Adrenal gland (tissue), 12 donors: Measurements from ENCODE around the gene ACSM3. TPM values are rescaled to one million over a fixed set of nuclear protein-coding genes. Genes with fewer than 3 reads are reported as not detected.
A peak's percentile ranks its signal among the peaks of the same experiment; 100 is the strongest.

Experiments
- DNase-seq, 7 donors: peaks; one replicate each; pipeline ENCODE4 v3.0.0-alpha.2; 2019 to 2020
- H3K27ac ChIP-seq, 5 donors: fragments of 200-600 bp; sonication (generic) in 4 of 5; 1 replicate in 3 of 5; 2 replicates in 2 of 5; pipeline versions ENCODE4 v1.5.1 to v1.8.0; 2016 to 2020; ENCODE audit warnings: mild to moderate bottlenecking in 1 of 5
- H3K27me3 ChIP-seq: fragments of 200-600 bp; 2 replicates; pipeline ENCODE4 v1.8.0; 2021
- H3K36me3 ChIP-seq, 2 donors: fragments of 200-600 bp; replicated peaks in 1 of 2; 1 replicate in 1 of 2; 2 replicates in 1 of 2; pipeline versions ENCODE4 v1.5.1 to v1.8.0; 2018 to 2022
- H3K4me1 ChIP-seq, 2 donors: fragments of 200-600 bp; replicated peaks in 1 of 2; 1 replicate in 1 of 2; 2 replicates in 1 of 2; pipeline versions ENCODE4 v1.5.1 to v1.8.0; 2018 to 2021
- H3K4me3 ChIP-seq, 4 donors: fragments of 200-600 bp; sonication (generic) in 3 of 4; one replicate each; pipeline ENCODE4 v1.5.1; 2016 to 2018
- H3K9me3 ChIP-seq, 3 donors: fragments of 200-600 bp; sonication (generic) in 1 of 3; replicated peaks in 1 of 3; 1 replicate in 2 of 3; 2 replicates in 1 of 3; pipeline versions ENCODE4 v1.5.1 to v1.8.0; 2016 to 2021
- POLR2A ChIP-seq, 2 donors: fragments of 450-650 bp; IDR thresholded peaks; one replicate each; pipeline ENCODE4 v1.6.1; 2017; ENCODE audit warnings: antibody characterized with exemption in 2 of 2, mild to moderate bottlenecking in 2 of 2, moderate library complexity in 1 of 2
- WGBS, 4 donors: extraction: QIAGEN DNeasy Blood & Tissue Kit in 2 of 4; methylation state at CpG; one replicate each; pipeline versions ENCODE4 v1.1.5 to v1.1.7; 2013 to 2017; 5-methylcytosine and 5-hydroxymethylcytosine counted together
- intact Hi-C, 2 donors: fragments of 100-400 bp; cut with DNase I; formaldehyde crosslinking; loops; one replicate each; pipeline versions ENCODE4 v1.14.1 to v1.15.0; 2022 to 2023
- polyA plus RNA-seq, 3 donors: library from polyadenylated mRNA; stranded (reverse); fragments of 200-250 nt in 2 of 3; fragments of 350-450 nt in 1 of 3; fragmentation: Illumina TruSeq in 1 of 3; extraction: RNeasy Lipid Tissue Mini Kit (QIAGEN cat#74804) in 1 of 3; gene quantifications; one replicate each; pipeline ENCODE4 v1.2.3, GENCODE V29; 2013 to 2014
- total RNA-seq, 9 donors: library from RNA; depleted of rRNA in 4 of 9; stranded (reverse); fragments of >200 nt in 4 of 9; fragments of 120-200 nt in 1 of 9; fragmentation: NEBNext Ultra II Directional in 1 of 9; extraction: Animal tissue kit (Norgen Biotek cat#: 25700) in 1 of 9; gene quantifications; one replicate each; pipeline versions ENCODE4 v1.1.0 to v1.2.4, GENCODE V29; 2013 to 2023
- TF ChIP-seq, protein P1 (sequence below), 6 experiments: fragments of 450-650 bp in 4 of 6; fragments of 200-600 bp in 2 of 6; sonication (generic) in 1 of 6; IDR thresholded peaks; 1 replicate in 5 of 6; 2 replicates in 1 of 6; pipeline versions ENCODE4 v1.5.1 to v1.8.0; 2016 to 2021; ENCODE audit warnings: antibody characterized with exemption in 6 of 6, mild to moderate bottlenecking in 2 of 6, moderate library complexity in 1 of 6
- donor health status: healthy with polysubstance abuse.
- donor health status: Bipolar disorder and iron deficiency.
- donor health status: DM: yes; HTN: yes; CAD: no.
- donor health status: DM: no; HTN: no; CAD: no.
- donor health status: DM: no; HTN: no; CAD: no.
- donor health status: DM: yes; HTN: yes; CAD: no.

The ACSM3 gene
- total and polyA plus RNA-seq, 12 donors, result 4.7 to 99.4 (median 11.6) TPM

DNA sequence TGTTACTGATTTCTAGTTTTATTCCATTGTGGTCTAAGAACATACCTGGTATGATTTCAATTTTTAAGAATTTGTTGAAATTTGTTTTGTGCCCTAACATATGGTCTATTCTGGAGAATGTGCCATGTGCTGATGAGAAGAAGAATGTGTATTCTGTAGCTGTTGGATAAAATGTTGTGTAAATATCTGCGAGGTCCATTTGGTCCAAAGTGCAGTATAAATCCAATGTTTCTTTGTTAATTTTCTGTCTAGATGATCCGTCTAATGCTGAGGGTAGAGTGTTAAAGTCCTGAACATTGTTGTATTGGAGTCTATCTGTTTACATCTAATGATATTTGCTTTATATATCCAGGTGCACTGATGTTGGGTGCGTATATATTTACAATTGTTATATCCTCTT lies 9.9 kb downstream of the ACSM3 start:
- Histone ChIP-seq H3K27me3 (no peaks in the 10 kb centered on the region), H3K36me3 (no peaks in the 10 kb centered on the region), H3K27ac (no peak overlapping the region), H3K4me1 (no peaks in the 10 kb centered on the region), H3K4me3 (no peak overlapping the region), H3K9me3 (no peaks in the 10 kb centered on the region)
- no peak for TF ChIP-seq POLR2A (IDR thresholded peaks at IDR 0.05)
- TF ChIP-seq, protein P1, sequence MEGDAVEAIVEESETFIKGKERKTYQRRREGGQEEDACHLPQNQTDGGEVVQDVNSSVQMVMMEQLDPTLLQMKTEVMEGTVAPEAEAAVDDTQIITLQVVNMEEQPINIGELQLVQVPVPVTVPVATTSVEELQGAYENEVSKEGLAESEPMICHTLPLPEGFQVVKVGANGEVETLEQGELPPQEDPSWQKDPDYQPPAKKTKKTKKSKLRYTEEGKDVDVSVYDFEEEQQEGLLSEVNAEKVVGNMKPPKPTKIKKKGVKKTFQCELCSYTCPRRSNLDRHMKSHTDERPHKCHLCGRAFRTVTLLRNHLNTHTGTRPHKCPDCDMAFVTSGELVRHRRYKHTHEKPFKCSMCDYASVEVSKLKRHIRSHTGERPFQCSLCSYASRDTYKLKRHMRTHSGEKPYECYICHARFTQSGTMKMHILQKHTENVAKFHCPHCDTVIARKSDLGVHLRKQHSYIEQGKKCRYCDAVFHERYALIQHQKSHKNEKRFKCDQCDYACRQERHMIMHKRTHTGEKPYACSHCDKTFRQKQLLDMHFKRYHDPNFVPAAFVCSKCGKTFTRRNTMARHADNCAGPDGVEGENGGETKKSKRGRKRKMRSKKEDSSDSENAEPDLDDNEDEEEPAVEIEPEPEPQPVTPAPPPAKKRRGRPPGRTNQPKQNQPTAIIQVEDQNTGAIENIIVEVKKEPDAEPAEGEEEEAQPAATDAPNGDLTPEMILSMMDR (IDR thresholded peaks at IDR 0.05), result no peak
- no peak for DNase-seq
- 87 to 92% (median 89%) methylated on average over 3 of the region's 3 CpGs for WGBS, 4 donors
- intact Hi-C loops, result no loop called here

DNA sequence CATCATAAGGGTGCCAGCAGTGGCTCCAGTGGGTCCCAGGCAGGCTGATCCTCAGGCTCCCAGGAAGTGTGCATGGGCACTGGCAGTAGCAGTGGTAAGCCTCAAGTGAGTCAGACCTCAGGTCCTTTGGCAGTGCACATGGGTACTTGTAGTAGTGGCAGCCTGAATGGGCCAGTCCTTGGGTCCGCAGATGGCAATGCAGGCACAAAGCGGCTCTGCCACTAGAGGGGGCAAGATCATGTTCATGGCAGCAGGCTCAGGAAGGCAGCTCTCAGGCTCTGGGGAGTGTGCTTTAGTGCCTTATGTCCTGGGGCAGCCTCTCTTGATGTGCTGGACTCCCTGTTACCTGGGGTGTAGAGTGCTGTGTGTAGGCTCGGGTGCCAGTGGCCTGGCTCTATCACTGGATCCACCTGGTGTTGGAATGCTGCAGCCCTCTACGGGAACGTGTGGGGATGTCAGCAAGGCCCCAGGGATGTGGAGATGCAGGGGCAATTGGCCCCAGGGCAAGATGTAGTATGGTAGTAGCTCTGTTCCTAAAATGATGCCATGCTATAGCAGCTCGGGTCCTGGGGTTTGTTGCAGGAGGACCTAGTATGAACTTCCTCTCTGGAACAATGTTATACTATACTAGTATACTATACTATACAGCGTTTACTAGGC lies 11.0 kb downstream of the ACSM3 start:
- Histone ChIP-seq H3K4me3 (no peak overlapping the region), H3K27ac (no peak overlapping the region), H3K27me3 (no peaks in the 10 kb centered on the region), H3K36me3 (no peaks in the 10 kb centered on the region), H3K9me3 (no peaks in the 10 kb centered on the region), H3K4me1 (no peaks in the 10 kb centered on the region)
- TF ChIP-seq POLR2A (IDR thresholded peaks at IDR 0.05), result no peak
- TF ChIP-seq, protein P1 (IDR thresholded peaks at IDR 0.05), result peak; percentile 53 to 66 (median 60)
- peak; percentile 67 to 89 (median 85) for DNase-seq
- 61 to 70% (median 68%) methylated on average over 6 to 7 of the region's 7 CpGs for WGBS, 4 donors
- intact Hi-C loops, result no loop called here

DNA sequence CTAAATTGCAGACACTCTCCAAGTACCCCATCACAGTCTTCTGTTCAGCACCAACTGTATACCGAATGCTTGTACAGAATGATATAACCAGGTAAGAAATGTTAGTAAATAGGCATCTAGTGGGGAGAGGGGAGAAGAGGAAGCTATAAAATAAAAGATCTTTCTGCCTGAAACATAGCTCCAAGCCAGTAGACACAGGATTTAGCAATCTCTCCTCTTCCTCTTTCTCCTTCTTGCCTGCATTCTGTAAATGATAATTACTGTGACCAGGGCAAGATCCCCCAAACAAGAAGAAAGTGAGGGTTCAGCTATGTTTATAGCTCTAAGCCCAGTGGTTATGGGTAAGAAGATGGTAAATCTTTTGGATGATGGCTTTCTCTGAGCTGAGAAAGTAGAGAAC lies 17.9 kb downstream of the ACSM3 start:
- 67 to 85% (median 79%) methylated on average over 1 of the region's 1 CpG for WGBS, 4 donors
- no peaks in the 10 kb centered on the region for H3K27me3 ChIP-seq

GRCh38 chr16:20782470-20782869 lies 18.7 kb downstream of the ACSM3 start:
- Histone ChIP-seq H3K4me3 (no peak overlapping the region), H3K36me3 (no peaks in the 10 kb centered on the region), H3K27ac (no peak overlapping the region), H3K9me3 (no peaks in the 10 kb centered on the region), H3K4me1 (no peaks in the 10 kb centered on the region), H3K27me3 (no peaks in the 10 kb centered on the region)
- intact Hi-C loops, result no loop called here
- TF ChIP-seq POLR2A (IDR thresholded peaks at IDR 0.05), result no peak
- TF ChIP-seq, protein P1 (IDR thresholded peaks at IDR 0.05), result no peak
- WGBS, 4 donors, result 81 to 93% (median 87%) methylated on average over 2 of the region's 2 CpGs
- no peak for DNase-seq

More for the DNA sequence above, 17.9 kb downstream of the ACSM3 start:
- TF ChIP-seq POLR2A (IDR thresholded peaks at IDR 0.05), result no peak
- TF ChIP-seq, protein P1 (IDR thresholded peaks at IDR 0.05), result no peak
- Histone ChIP-seq H3K36me3 (no peaks in the 10 kb centered on the region), H3K4me1 (no peaks in the 10 kb centered on the region), H3K4me3 (no peak overlapping the region), H3K27ac (no peak overlapping the region), H3K9me3 (no peaks in the 10 kb centered on the region)
- no peak for DNase-seq
- intact Hi-C loops, result no loop called here
